ENCODE data around the gene FRY. TPM values are rescaled to one million over a fixed set of nuclear protein-coding genes. Genes with fewer than 3 reads are reported as not detected.

Gene FRY
- total and polyA plus RNA-seq, 8 donors, result 5.6 to 27.9 (median 21.1) TPM

- FAIRE-seq (no peak), ATAC-seq (peak in 1 of 4 donors; percentile 66)
- H3K27ac ChIP-seq, result no peak overlapping the region
These were observed 180.2 kb downstream of the FRY start for GRCh38 chr13:32211813-32212212.

GRCh38 chr13:32212421-32212820 is 180.8 kb downstream of the FRY start:
- DNase-seq, result no peak
- FAIRE-seq, result no peak
- H3K4me1 ChIP-seq, result no peaks in the 10 kb centered on the region
- ATAC-seq, result peak in 1 of 4 donors; percentile 42
- peaks cover 0 to 57% (median 11%) of the 10 kb centered on the region in 3 donors for H3K36me3 ChIP-seq
- intact Hi-C loops (cut with DNase I), result no loop called here
- H3K4me3 ChIP-seq, result no peak overlapping the region
- TF ChIP-seq CTCF (IDR thresholded peaks at IDR 0.05), result no peak
- no peaks in the 10 kb centered on the region for H3K9me3 ChIP-seq
- WGBS, 2 donors, result 77 to 85% methylated on average over 3 of the region's 3 CpGs
- no peaks in the 10 kb centered on the region for H3K27me3 ChIP-seq
- H3K27ac ChIP-seq, result no peak overlapping the region

More at GRCh38 chr13:32211813-32212212, 180.2 kb downstream of the FRY start:
- 87 to 95% methylated on average over 3 of the region's 3 CpGs for WGBS, 2 donors
- H3K36me3 ChIP-seq, result peaks cover 0 to 57% (median 11%) of the 10 kb centered on the region in 3 donors
- no peaks in the 10 kb centered on the region for H3K27me3 ChIP-seq
- no peak for DNase-seq
- no peak overlapping the region for H3K4me3 ChIP-seq
- no peaks in the 10 kb centered on the region for H3K9me3 ChIP-seq
- no peak for TF ChIP-seq CTCF (IDR thresholded peaks at IDR 0.05)
- H3K4me1 ChIP-seq, result no peaks in the 10 kb centered on the region
- intact Hi-C loops (cut with DNase I), result no loop called here

- Histone ChIP-seq H3K9me3 (no peaks in the 10 kb centered on the region), H3K4me1 (no peaks in the 10 kb centered on the region), H3K27ac (no peak overlapping the region), H3K4me3 (no peak overlapping the region), H3K36me3 (peaks cover 0 to 52% (median 11%) of the 10 kb centered on the region in 3 donors), H3K27me3 (no peaks in the 10 kb centered on the region)
- DNase-seq, result no peak
- FAIRE-seq, result no peak
- intact Hi-C loops (cut with DNase I), result no loop called here
- TF ChIP-seq CTCF (IDR thresholded peaks at IDR 0.05), result no peak
- ATAC-seq, result no peak
These were observed 182.1 kb downstream of the FRY start for GRCh38 chr13:32213626-32214025.

- no peak for ATAC-seq
- H3K9me3 ChIP-seq, result no peaks in the 10 kb centered on the region
- H3K4me1 ChIP-seq, result no peaks in the 10 kb centered on the region
- intact Hi-C loops (cut with DNase I), result no loop called here
- peaks cover 0 to 47% (median 7%) of the 10 kb centered on the region in 3 donors for H3K36me3 ChIP-seq
- WGBS, 2 donors, result 96 to 97% methylated on average over 4 of the region's 4 CpGs
- H3K27me3 ChIP-seq, result no peaks in the 10 kb centered on the region
- no peak for TF ChIP-seq CTCF (IDR thresholded peaks at IDR 0.05)
- no peak overlapping the region for H3K4me3 ChIP-seq
- H3K27ac ChIP-seq, result no peak overlapping the region
- DNase-seq, result no peak
- FAIRE-seq, result no peak
These were observed 182.5 kb downstream of the FRY start for GRCh38 chr13:32214071-32214470.

GRCh38 chr13:32216281-32216680 is 184.7 kb downstream of the FRY start:
- H3K4me1 ChIP-seq, result no peaks in the 10 kb centered on the region
- WGBS, 2 donors, result 94 to 96% methylated on average over 5 of the region's 5 CpGs
- H3K36me3 ChIP-seq, result peaks cover 0 to 32% (median 3%) of the 10 kb centered on the region in 3 donors

More at GRCh38 chr13:32216281-32216680, 184.7 kb downstream of the FRY start:
- intact Hi-C loops (cut with DNase I), result no loop called here
- FAIRE-seq (no peak), ATAC-seq (no peak), DNase-seq (no peak)
- no peak for TF ChIP-seq CTCF (IDR thresholded peaks at IDR 0.05)
- Histone ChIP-seq H3K27me3 (no peaks in the 10 kb centered on the region), H3K27ac (no peak overlapping the region), H3K4me3 (no peak overlapping the region), H3K9me3 (no peaks in the 10 kb centered on the region)
